ENCODE data around the gene GZF1. TPM values are rescaled to one million over a fixed set of nuclear protein-coding genes. Genes with fewer than 3 reads are reported as not detected.

Gene GZF1
- total and polyA plus RNA-seq, 9 donors, result 8.5 to 31.4 (median 16.8) TPM

DNA sequence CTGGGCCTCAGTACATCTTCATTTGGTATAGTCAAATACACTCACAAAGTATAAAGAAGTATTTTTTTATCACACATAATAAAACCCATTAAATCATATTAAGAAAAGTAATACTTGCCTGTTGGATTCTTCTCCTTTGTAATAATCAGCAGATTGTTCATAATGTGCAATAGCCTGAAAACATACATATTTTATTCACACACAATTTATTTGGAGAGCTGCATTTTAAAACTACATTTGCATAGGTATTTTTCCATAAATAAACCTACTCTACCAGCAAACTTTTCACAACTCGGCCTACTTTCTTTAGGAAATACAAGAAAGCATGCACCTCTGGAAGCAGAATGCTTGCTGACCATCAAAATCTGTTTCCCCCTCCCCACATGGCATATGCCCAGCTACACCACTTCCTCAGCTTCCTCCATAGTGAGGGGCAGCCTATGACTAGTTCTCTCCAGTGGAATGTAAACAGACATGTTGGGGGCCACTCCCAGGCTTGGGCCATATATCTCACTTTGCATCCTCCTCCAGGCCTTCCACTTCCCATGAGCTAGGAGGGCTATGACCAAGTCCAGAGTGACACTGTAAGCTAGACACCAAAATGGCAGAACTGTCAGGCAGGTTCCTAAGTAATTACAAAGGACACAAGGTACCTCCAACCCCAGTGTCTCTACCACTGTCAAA, 28.3 kb downstream of the GZF1 start:
- intact Hi-C loops (cut with DNase I), result no loop called here
- Histone ChIP-seq H3K36me3 (no peaks in the 10 kb centered on the region), H3K27me3 (no peaks in the 10 kb centered on the region), H3K4me1 (ENCODE audit: insufficient read depth) (peaks cover 2% of the 10 kb centered on the region), H3K9me3 (no peaks in the 10 kb centered on the region), H3K27ac (no peak overlapping the region), H3K4me3 (no peak overlapping the region)
- 81 to 96% (median 94%) methylated on average over 1 of the region's 1 CpG for WGBS, 3 donors
- TF ChIP-seq EP300 (IDR thresholded peaks at IDR 0.05) (no peak), POLR2A (IDR thresholded peaks at IDR 0.05) (no peak)
- TF ChIP-seq, protein P1, sequence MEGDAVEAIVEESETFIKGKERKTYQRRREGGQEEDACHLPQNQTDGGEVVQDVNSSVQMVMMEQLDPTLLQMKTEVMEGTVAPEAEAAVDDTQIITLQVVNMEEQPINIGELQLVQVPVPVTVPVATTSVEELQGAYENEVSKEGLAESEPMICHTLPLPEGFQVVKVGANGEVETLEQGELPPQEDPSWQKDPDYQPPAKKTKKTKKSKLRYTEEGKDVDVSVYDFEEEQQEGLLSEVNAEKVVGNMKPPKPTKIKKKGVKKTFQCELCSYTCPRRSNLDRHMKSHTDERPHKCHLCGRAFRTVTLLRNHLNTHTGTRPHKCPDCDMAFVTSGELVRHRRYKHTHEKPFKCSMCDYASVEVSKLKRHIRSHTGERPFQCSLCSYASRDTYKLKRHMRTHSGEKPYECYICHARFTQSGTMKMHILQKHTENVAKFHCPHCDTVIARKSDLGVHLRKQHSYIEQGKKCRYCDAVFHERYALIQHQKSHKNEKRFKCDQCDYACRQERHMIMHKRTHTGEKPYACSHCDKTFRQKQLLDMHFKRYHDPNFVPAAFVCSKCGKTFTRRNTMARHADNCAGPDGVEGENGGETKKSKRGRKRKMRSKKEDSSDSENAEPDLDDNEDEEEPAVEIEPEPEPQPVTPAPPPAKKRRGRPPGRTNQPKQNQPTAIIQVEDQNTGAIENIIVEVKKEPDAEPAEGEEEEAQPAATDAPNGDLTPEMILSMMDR (IDR thresholded peaks at IDR 0.05), result no peak
- no peak for DNase-seq

- H3K27ac ChIP-seq, result no peak overlapping the region
- H3K9me3 ChIP-seq, result no peaks in the 10 kb centered on the region
- 89 to 93% (median 91%) methylated on average over 4 of the region's 4 CpGs for WGBS, 3 donors
- TF ChIP-seq POLR2A (IDR thresholded peaks at IDR 0.05) (no peak), EP300 (IDR thresholded peaks at IDR 0.05) (no peak)
- TF ChIP-seq, protein P1 (IDR thresholded peaks at IDR 0.05), result no peak
- H3K27me3 ChIP-seq, result no peaks in the 10 kb centered on the region
- H3K36me3 ChIP-seq, result no peaks in the 10 kb centered on the region
- intact Hi-C loops (cut with DNase I), result no loop called here
- DNase-seq, result no peak
- H3K4me3 ChIP-seq, result no peak overlapping the region
- peaks cover under 1% of the 10 kb centered on the region for H3K4me1 ChIP-seq (ENCODE audit: insufficient read depth)
These were observed 29.8 kb downstream of the GZF1 start for GRCh38 chr20:23391707-23392310.

DNA sequence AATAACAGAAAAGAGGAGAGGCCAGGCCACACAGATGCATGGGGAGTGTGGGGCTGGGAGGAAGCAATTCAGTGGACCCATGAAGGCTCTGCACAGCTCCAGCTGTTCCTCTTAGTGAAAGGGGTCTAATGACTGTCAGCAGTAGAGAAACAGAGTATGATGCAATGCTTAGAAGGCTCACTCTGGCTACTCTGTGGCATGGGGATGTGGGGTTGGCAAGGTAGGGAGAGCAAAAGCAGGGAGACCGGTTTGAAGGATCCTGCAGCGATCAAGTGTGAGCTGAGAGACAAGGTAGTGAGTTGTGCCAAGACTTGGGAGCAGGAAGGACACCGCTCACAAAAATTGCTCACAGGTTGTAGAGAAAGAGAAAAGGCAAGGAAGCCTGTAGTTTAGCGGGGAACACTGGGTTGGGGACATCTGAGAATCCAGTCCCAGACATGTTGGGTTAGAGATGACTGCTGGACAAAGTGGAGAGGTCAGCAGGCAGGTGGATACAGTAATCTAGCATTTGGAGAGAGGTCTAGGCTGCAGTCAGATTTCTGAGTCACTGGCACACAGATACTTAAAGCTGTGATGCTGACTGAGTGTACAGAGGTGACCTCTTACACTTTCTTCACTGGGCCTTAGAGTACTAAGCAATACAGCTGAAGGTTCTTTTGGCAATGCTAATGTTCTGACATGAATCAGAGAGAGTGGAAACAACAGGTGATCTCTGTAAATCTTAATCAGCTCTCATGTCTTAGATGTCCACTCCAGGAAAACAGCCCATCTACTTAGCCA, 32.2 kb downstream of the GZF1 start:
- Histone ChIP-seq H3K36me3 (no peaks in the 10 kb centered on the region), H3K4me3 (no peak overlapping the region), H3K4me1 (ENCODE audit: insufficient read depth) (peaks cover 5% of the 10 kb centered on the region), H3K9me3 (no peaks in the 10 kb centered on the region), H3K27ac (no peak overlapping the region), H3K27me3 (no peaks in the 10 kb centered on the region)
- TF ChIP-seq, protein P1 (IDR thresholded peaks at IDR 0.05), result no peak
- TF ChIP-seq EP300 (IDR thresholded peaks at IDR 0.05) (no peak), POLR2A (IDR thresholded peaks at IDR 0.05) (no peak)
- WGBS, 3 donors, result 96 to 97% (median 97%) methylated on average over 4 of the region's 4 CpGs
- intact Hi-C loops (cut with DNase I), result no loop called here
- no peak for DNase-seq

DNA sequence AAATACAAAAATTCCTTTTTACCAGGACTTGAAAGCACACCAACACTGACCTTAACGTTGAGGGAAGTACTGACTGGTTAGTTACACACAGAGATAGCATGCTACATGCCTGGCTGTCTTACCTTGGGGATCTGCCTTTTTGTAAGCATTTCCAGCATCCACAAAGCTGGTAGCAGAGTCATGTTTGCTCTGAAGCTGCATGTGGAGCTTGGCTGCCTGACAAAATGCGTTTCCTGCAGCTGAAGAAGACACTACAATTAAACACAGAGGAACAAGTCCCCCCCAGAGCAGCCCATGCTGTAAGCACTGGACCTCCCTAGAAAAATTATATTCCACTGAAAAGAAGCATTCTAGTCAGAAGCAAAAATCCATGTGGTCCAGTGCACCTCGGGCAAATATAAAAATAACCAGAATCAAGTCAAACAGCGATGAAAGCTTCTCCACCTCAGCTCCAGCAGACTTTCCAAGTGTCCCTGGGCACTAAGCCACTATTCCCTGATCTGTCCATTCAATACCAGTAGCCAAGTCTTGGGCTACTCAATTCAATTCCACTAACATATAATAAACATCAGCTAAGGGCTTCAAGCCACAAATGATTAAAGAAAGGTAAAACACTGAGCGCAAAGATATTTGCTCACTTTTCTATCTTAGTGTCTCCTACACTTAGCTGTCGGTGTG, 35.1 kb downstream of the GZF1 start:
- WGBS, 3 donors, result 35 to 55% (median 42%) methylated on average over 6 of the region's 6 CpGs

More for the DNA sequence above, 35.1 kb downstream of the GZF1 start:
- no peak overlapping the region for H3K27ac ChIP-seq
- H3K4me1 ChIP-seq (ENCODE audit: insufficient read depth), result peaks cover 15% of the 10 kb centered on the region
- no peaks in the 10 kb centered on the region for H3K27me3 ChIP-seq
- H3K9me3 ChIP-seq, result no peaks in the 10 kb centered on the region
- intact Hi-C loops (cut with DNase I), result no loop called here
- DNase-seq, result no peak
- no peak overlapping the region for H3K4me3 ChIP-seq
- no peaks in the 10 kb centered on the region for H3K36me3 ChIP-seq
- TF ChIP-seq, protein P1 (IDR thresholded peaks at IDR 0.05), result no peak

Measured in ovary (tissue), 9 donors.